ENCODE data around the gene RAC3. TPM values are rescaled to one million over a fixed set of nuclear protein-coding genes. Genes with fewer than 3 reads are reported as not detected.

The RAC3 gene
- total RNA-seq = 42.1 and 67.9 TPM in 2 replicates

GRCh38 chr17:82031303-82031884 is at the start of gene RAC3:
Gene RAC3, plus strand, starts transcription at chr17:82031678. Its CDS starts 84 bp downstream, at chr17:82031762.
- no peak for DNase-seq (ENCODE audit: extremely low read depth, low read depth, low spot score)

GRCh38 chr17:81983011-81983638 is 48.4 kb upstream of the RAC3 start:
- no peak for DNase-seq (ENCODE audit: extremely low read depth, low read depth, low spot score)

- no peak for DNase-seq (ENCODE audit: extremely low read depth, low read depth, low spot score)
These were observed 47.7 kb upstream of the RAC3 start for GRCh38 chr17:81983639-81984373.

- no peak for DNase-seq (ENCODE audit: extremely low read depth, low read depth, low spot score)
These were observed 46.6 kb upstream of the RAC3 start for GRCh38 chr17:81984773-81985410.

DNA sequence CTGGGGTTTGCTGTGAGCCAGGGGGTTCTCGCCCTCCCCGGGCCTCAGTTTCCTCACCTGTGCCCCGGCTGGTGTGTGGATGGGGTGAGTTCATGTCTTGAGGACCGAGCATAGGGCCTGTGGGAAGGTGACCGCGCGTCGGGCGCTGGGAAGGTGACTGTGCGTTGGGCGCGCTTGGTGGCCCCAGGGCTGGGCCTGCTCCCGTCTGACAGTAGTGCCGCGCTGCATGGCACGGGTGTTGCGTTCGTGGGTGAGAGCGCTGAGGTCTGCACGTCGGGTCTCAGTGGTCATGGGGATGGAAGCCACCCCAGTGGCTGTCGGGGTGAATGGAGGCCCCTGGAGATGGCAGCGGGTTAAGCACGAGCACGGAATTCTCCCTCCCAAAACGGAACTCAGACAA is 44.9 kb upstream of the RAC3 start:
- no peak for DNase-seq (ENCODE audit: extremely low read depth, low read depth, low spot score)

GRCh38 chr17:81987161-81987770 is 44.2 kb upstream of the RAC3 start:
- DNase-seq (ENCODE audit: extremely low read depth, low read depth, low spot score) = no peak

- no peak for DNase-seq (ENCODE audit: extremely low read depth, low read depth, low spot score)
These were observed 40.4 kb upstream of the RAC3 start for GRCh38 chr17:81990836-81991683.

DNA sequence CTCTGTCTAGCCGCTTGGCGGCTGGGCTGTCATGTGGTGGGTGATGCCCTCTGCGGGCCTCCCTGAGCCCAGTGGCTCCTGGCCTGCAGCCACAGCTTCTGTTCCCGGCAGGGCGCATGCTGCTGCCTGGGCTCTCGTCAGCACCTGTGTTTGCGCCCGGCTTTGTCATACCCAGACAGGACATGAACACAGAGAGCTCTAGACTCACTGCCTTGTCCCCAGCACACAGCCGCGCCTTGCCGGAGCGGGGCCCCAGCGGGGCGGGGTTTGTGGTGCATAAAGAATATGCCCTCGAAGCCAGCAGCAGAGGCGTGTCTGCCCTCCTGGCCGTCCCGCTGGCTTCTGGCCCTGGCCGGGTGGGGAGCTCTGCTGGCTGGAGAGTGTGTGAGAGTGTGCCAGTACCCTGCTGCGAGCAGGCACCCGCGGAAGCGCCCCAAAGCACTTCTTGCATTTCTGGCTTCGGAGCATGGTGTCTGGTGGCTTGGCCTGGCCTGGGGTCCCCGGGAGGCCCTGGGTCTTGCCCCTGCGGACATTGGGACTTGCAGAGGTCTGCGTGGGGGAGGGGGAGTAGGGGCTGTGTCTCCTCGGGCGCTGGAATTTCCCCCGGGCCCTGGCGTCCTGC is 39.7 kb upstream of the RAC3 start:
- no peak for DNase-seq (ENCODE audit: extremely low read depth, low read depth, low spot score)

GRCh38 chr17:81992306-81993102 is 39.0 kb upstream of the RAC3 start:
- DNase-seq (ENCODE audit: extremely low read depth, low read depth, low spot score) = no peak

GRCh38 chr17:81993729-81994592 is 37.5 kb upstream of the RAC3 start:
- DNase-seq (ENCODE audit: extremely low read depth, low read depth, low spot score) = no peak

GRCh38 chr17:81994593-81995462 is 36.6 kb upstream of the RAC3 start:
- DNase-seq (ENCODE audit: extremely low read depth, low read depth, low spot score) = no peak

DNA sequence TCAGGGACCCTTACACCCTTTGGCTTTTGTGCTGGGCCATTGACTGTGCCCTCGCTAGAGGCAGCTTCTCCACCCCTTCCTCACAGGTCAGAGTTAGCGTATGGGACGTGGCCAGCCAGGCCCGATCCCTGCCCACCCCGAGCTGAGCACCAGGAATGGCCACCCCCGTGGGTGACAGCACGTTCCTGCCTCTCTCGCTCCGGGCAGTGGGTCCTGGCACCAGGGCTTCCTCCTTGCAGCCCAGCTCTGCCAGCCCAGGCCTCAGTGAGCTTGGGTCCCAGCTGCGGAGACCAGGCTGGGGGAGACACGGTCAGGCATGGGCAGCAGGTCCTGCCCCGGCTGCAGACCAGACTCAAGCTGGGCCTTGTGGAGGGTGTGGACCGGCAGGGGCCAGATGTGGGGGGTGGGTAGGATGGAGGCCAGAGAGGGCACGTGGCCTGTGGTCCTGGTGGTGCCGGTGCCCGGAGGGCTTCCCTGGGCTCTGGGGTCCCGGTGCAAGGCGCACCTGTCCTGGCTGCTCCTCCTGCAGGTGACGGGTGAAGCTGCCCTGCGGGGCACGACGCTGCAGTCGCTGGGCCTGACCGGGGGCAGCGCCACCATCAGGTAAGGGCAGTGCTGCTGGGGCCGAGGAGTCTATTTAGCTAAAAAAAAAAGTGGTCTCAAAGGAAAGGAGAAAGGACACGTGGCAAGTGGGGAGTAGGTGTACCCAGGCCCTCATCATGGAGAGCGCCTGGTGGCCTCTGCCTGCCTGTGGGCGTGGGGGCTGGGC is 35.8 kb upstream of the RAC3 start:
- no peak for DNase-seq (ENCODE audit: extremely low read depth, low read depth, low spot score)

DNA sequence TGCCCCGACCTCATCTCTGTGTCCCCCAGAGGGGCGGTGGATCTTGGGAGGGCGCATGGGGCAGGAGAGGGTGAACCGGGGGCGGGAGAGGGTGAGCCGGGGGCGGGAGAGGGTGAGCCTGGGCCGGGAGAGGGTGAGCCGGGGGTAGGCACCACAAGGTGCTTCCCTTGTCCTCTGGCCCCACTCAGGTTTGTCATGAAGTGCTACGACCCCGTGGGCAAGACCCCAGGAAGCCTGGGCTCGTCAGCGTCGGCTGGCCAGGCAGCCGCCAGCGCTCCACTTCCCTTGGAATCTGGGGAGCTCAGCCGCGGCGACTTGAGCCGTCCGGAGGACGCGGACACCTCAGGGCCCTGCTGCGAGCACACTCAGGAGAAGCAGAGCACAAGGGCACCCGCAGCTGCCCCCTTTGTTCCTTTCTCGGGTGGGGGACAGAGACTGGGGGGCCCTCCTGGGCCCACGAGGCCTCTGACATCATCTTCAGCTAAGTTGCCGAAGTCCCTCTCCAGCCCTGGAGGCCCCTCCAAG is 35.2 kb upstream of the RAC3 start:
- DNase-seq (ENCODE audit: extremely low read depth, low read depth, low spot score) = no peak

DNA sequence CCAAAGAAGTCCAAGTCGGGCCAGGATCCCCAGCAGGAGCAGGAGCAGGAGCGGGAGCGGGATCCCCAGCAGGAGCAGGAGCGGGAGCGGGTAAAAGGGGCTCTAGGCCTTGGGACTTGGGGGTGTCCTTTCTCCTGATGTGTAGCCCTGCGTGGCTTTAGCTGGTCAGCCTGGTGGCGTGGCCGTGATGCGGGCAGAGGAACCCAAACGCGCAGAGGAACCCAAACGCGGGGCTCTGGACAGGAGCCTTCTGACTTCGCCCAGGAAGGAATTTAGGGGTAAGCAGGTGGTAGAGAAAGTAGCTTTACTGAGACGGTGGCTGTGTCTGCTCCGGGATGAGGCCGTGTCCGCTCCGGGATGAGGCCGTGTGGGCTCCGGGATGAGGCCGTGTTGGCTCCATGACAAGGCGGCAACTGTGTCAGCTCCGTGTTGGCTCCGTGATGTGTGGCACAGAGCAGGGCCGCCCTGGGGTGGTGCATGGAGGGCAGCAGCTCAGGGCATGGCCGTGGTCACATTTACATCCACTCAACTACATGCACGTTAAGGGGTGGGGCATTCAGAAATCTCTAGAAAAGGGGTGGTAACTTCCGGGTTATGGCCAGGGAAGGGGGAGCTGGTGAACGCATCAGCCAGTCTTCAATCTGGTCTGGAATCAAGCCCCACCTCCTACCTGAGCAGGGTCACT is 34.6 kb upstream of the RAC3 start:
- DNase-seq (ENCODE audit: extremely low read depth, low read depth, low spot score) = no peak

GRCh38 chr17:81998212-81998611 is 33.3 kb upstream of the RAC3 start:
- DNase-seq (ENCODE audit: extremely low read depth, low read depth, low spot score) = no peak
